H9 (cell line): ENCODE measurements around the gene GNB3. TPM values are rescaled to one million over a fixed set of nuclear protein-coding genes. Genes with fewer than 3 reads are reported as not detected.
"Not testable (repeated sequence)": the region's sequence is repeated elsewhere in the genome, so short reads cannot be mapped to it uniquely, and the experiment has no call there.

Source experiments
- DNase-seq: peaks from one replicate; pipeline ENCODE4 v3.0.0-alpha.2; 2017
- H2AFZ ChIP-seq: one replicate; pipeline ENCODE4 v1.6.1; 2013; ENCODE audit warnings: mild to moderate bottlenecking, low read length, control low read depth, moderate library complexity
- H2AK5ac ChIP-seq: 2 replicates; pipeline ENCODE4 v1.6.1; 2013; ENCODE audit warnings: low read length, control low read depth, mixed read lengths; ENCODE audit not compliant: insufficient read length
- H2BK120ac ChIP-seq: one replicate; pipeline ENCODE4 v1.6.1; 2013; ENCODE audit warnings: low read depth, mild to moderate bottlenecking, low read length, control low read depth, inconsistent platforms; ENCODE audit not compliant: poor library complexity, severe bottlenecking
- H2BK12ac ChIP-seq: 2 replicates; pipeline ENCODE4 v1.6.1; 2013; ENCODE audit warnings: low read length, control low read depth, mixed read lengths, low read depth; ENCODE audit not compliant: insufficient read length
- H2BK15ac ChIP-seq: 2 replicates; pipeline ENCODE4 v1.6.1; 2013; ENCODE audit warnings: low read depth, low read length, control low read depth
- H2BK20ac ChIP-seq: one replicate; pipeline ENCODE4 v1.6.1; 2013; ENCODE audit warnings: low read depth, mild to moderate bottlenecking, low read length, control low read depth, inconsistent platforms; ENCODE audit not compliant: poor library complexity, severe bottlenecking
- H2BK5ac ChIP-seq: 2 replicates; pipeline ENCODE4 v1.6.1; 2013; ENCODE audit warnings: low read length, control low read depth, mixed read lengths; ENCODE audit not compliant: insufficient read length
- H3K14ac ChIP-seq: 2 replicates; pipeline ENCODE4 v1.6.1; 2013; ENCODE audit warnings: low read length, control low read depth; ENCODE audit not compliant: insufficient read depth
- H3K18ac ChIP-seq: 2 replicates; pipeline ENCODE4 v1.6.1; 2013; ENCODE audit warnings: low read depth, mild to moderate bottlenecking, mixed read lengths, low read length, control low read depth; ENCODE audit not compliant: insufficient read length
- H3K23ac ChIP-seq: 2 replicates; pipeline ENCODE4 v1.6.1; 2013; ENCODE audit warnings: low read length, control low read depth, mixed read lengths, low read depth; ENCODE audit not compliant: insufficient read length
- H3K23me2 ChIP-seq: 2 replicates; pipeline ENCODE4 v1.6.1; 2013; ENCODE audit warnings: low read depth, mild to moderate bottlenecking, mixed read lengths, low read length, control low read depth; ENCODE audit not compliant: insufficient read length, poor library complexity, severe bottlenecking
- H3K27ac ChIP-seq: 2 replicates; pipeline ENCODE4 v1.5.1; 2013; ENCODE audit warnings: low read length, control low read depth, mixed read lengths, low read depth; ENCODE audit not compliant: insufficient read length
- H3K27me3 ChIP-seq: 2 replicates; pipeline ENCODE4 v1.6.1; 2013; ENCODE audit warnings: low read length, control low read depth, inconsistent platforms; ENCODE audit not compliant: insufficient read depth
- H3K4ac ChIP-seq: 2 replicates; pipeline ENCODE4 v1.6.1; 2013; ENCODE audit warnings: low read depth, mild to moderate bottlenecking, control low read depth, inconsistent platforms, low read length, moderate library complexity
- H3K4me1 ChIP-seq: 2 replicates; pipeline ENCODE4 v1.6.1; 2013; ENCODE audit warnings: low read length, control low read depth, inconsistent platforms; ENCODE audit not compliant: insufficient read depth
- H3K4me2 ChIP-seq: 2 replicates; pipeline ENCODE4 v1.6.1; 2013; ENCODE audit warnings: low read length, control low read depth, mixed read lengths; ENCODE audit not compliant: insufficient read length, insufficient read depth
- H3K56ac ChIP-seq: 2 replicates; pipeline ENCODE4 v1.6.1; 2013; ENCODE audit warnings: low read depth, mild to moderate bottlenecking, mixed read lengths, low read length, control low read depth; ENCODE audit not compliant: insufficient read length
- H3K79me1 ChIP-seq: 2 replicates; pipeline ENCODE4 v1.6.1; 2013; ENCODE audit warnings: low read depth, mild to moderate bottlenecking, moderate library complexity, low read length, control low read depth, inconsistent platforms; ENCODE audit not compliant: insufficient read depth, poor library complexity, severe bottlenecking
- H3K79me2 ChIP-seq: 2 replicates; pipeline ENCODE4 v1.6.1; 2013; ENCODE audit warnings: low read length, control low read depth, inconsistent platforms; ENCODE audit not compliant: insufficient read depth
- H3K9ac ChIP-seq: 2 replicates; pipeline ENCODE4 v1.6.1; 2013; ENCODE audit warnings: low read length, control low read depth, mixed read lengths; ENCODE audit not compliant: insufficient read length; ENCODE audit errors: extremely low read depth
- H3K9me3 ChIP-seq: one replicate; pipeline ENCODE4 v1.6.1; 2013; ENCODE audit warnings: low read depth, low read length, inconsistent platforms; ENCODE audit not compliant: control insufficient read depth
- H3T11ph ChIP-seq: one replicate; pipeline ENCODE4 v1.6.1; 2013; ENCODE audit warnings: mild to moderate bottlenecking, low read length, control low read depth, inconsistent platforms
- H4K20me1 ChIP-seq: one replicate; pipeline ENCODE4 v1.6.1; 2013; ENCODE audit not compliant: control insufficient read depth, insufficient read length, insufficient read depth
- H4K5ac ChIP-seq: 2 replicates; pipeline ENCODE4 v1.6.1; 2013; ENCODE audit warnings: low read depth, mild to moderate bottlenecking, mixed read lengths, low read length, control low read depth; ENCODE audit not compliant: insufficient read length
- H4K8ac ChIP-seq: replicated peaks from 2 replicates; pipeline ENCODE4 v1.6.1; 2013; ENCODE audit warnings: low read length, control low read depth, mixed read lengths, low read depth; ENCODE audit not compliant: insufficient read length
- H4K91ac ChIP-seq: 2 replicates; pipeline ENCODE4 v1.6.1; 2013; ENCODE audit warnings: low read depth, mild to moderate bottlenecking, moderate library complexity, mixed read lengths, low read length, control low read depth; ENCODE audit not compliant: insufficient read length
- H3K27ac Mint-ChIP-seq, 3 experiments: 2 replicates in 2 of 3; 3 replicates in 1 of 3; pipeline ENCODE4 v1.8.0; 2020 to 2021; ENCODE audit warnings: mixed read lengths in 3 of 3, mild to moderate bottlenecking in 1 of 3, moderate library complexity in 1 of 3
- H3K27me3 Mint-ChIP-seq: 2 replicates; pipeline ENCODE4 v1.8.0; 2021; ENCODE audit warnings: low read depth, mild to moderate bottlenecking, moderate library complexity, mixed read lengths
- H3K36me3 Mint-ChIP-seq, 3 experiments: 2 replicates in 2 of 3; 3 replicates in 1 of 3; pipeline ENCODE4 v1.8.0; 2020 to 2021; ENCODE audit warnings: low read depth in 3 of 3, mixed read lengths in 3 of 3; ENCODE audit not compliant: insufficient read depth in 1 of 3
- H3K4me1 Mint-ChIP-seq, 2 experiments: 2 replicates each; pipeline ENCODE4 v1.8.0; 2020; ENCODE audit warnings: mixed read lengths in 2 of 2
- H3K4me3 Mint-ChIP-seq, 2 experiments: 2 replicates in 1 of 2; 3 replicates in 1 of 2; pipeline ENCODE4 v1.8.0; 2020 to 2021; ENCODE audit warnings: mild to moderate bottlenecking in 2 of 2, mixed read lengths in 2 of 2, moderate library complexity in 1 of 2
- H3K9me3 Mint-ChIP-seq, 2 experiments: 2 replicates in 1 of 2; 3 replicates in 1 of 2; pipeline ENCODE4 v1.8.0; 2020; ENCODE audit warnings: mild to moderate bottlenecking in 2 of 2, mixed read lengths in 2 of 2, moderate library complexity in 1 of 2
- whole genome bisulfite sequencing: extraction: QIAGEN DNeasy Blood & Tissue Kit; methylation state at CpG from one replicate; pipeline ENCODE4 v1.1.7; 2013; ENCODE audit warnings: missing lambda C conversion rate, low lambda C conversion rate, mixed read lengths; ENCODE audit not compliant: insufficient read length; ENCODE audit errors: extremely low coverage; 5-methylcytosine and 5-hydroxymethylcytosine counted together
- total RNA-seq: library from RNA; stranded (reverse); gene quantifications from 2 replicates; pipeline ENCODE4 v1.2.1, GENCODE V29; 2021

Gene GNB3
- total RNA-seq, 1 experiment from 2014 or later = 17.3 TPM

GRCh38 chr12:6879824-6880223 lies 39.1 kb downstream of the GNB3 start:
- not testable (repeated sequence) for H2BK12ac ChIP-seq, H3K4me1 ChIP-seq, H3K18ac ChIP-seq, H3K14ac ChIP-seq, H2AFZ ChIP-seq, H3K56ac ChIP-seq, H4K20me1 ChIP-seq, H3K23me2 ChIP-seq, H3K9ac ChIP-seq, H3K9me3 Mint-ChIP-seq, H2BK20ac ChIP-seq, H2BK5ac ChIP-seq, H4K8ac ChIP-seq, H3K4ac ChIP-seq, H3T11ph ChIP-seq, H3K4me2 ChIP-seq, H3K27me3 Mint-ChIP-seq, H3K23ac ChIP-seq, H3K79me1 ChIP-seq, H2AK5ac ChIP-seq, H3K27me3 ChIP-seq, H3K27ac ChIP-seq, H3K79me2 ChIP-seq, H4K91ac ChIP-seq, H3K4me1 Mint-ChIP-seq, H3K9me3 ChIP-seq, H2BK120ac ChIP-seq, H4K5ac ChIP-seq, DNase-seq, H3K4me3 Mint-ChIP-seq
- no CpG with 5 or more reads among the region's 11 CpGs for WGBS
- Mint-ChIP-seq H3K27ac (peak overlapping the region in 2 of 3 experiments; percentile 36 to 39; a peak in 1 of 7 replicates), H3K36me3 (peaks cover 2 to 45% (median 30%) of the 10 kb centered on the region in 3 experiments; a peak in 4 of 7 replicates)
- peak overlapping the region; percentile 9; the same call in 1 of the 2 replicates for H2BK15ac ChIP-seq
